ENCODE results near the gene GLI3.

GLI3 gene

GRCh38 chr7:42236976-42237810, at the start of gene GLI3:
TSS of gene GLI3 (minus strand) at chr7:42237209. CDS start at chr7:42223253, 13,956 bp downstream.
- peak in 8 of 14 donors; percentile 6 to 74 (median 58) for DNase-seq

- DNase-seq, result no peak
Measured at GRCh38 chr7:42285383-42285824, 48.4 kb upstream of the GLI3 start.

GRCh38 chr7:42283553-42283952, 46.5 kb upstream of the GLI3 start:
- no peak for DNase-seq

GRCh38 chr7:42278344-42278743, 41.3 kb upstream of the GLI3 start:
- DNase-seq, result no peak

- DNase-seq, result no peak
Measured at GRCh38 chr7:42274053-42274452, 37.0 kb upstream of the GLI3 start.

- DNase-seq, result no peak
Measured at GRCh38 chr7:42272793-42273665, 36.0 kb upstream of the GLI3 start.

- DNase-seq, result no peak
Measured at GRCh38 chr7:42269161-42269560, 32.2 kb upstream of the GLI3 start.

GRCh38 chr7:42264702-42265101, 27.7 kb upstream of the GLI3 start:
- DNase-seq, result no peak

GRCh38 chr7:42263971-42264370, 27.0 kb upstream of the GLI3 start:
- no peak for DNase-seq

- DNase-seq, result peak in 2 of 14 donors; percentile 3 to 6
Measured at GRCh38 chr7:42262964-42263363, 26.0 kb upstream of the GLI3 start.

GRCh38 chr7:42254217-42254616, 17.2 kb upstream of the GLI3 start:
- no peak for DNase-seq

- no peak for DNase-seq
Measured at GRCh38 chr7:42253316-42253715, 16.3 kb upstream of the GLI3 start.

- no peak for DNase-seq
Measured at GRCh38 chr7:42250411-42250810, 13.4 kb upstream of the GLI3 start.

GRCh38 chr7:42248579-42248978, 11.6 kb upstream of the GLI3 start:
- no peak for DNase-seq

GRCh38 chr7:42247301-42247700, 10.3 kb upstream of the GLI3 start:
- DNase-seq, result no peak

GRCh38 chr7:42244828-42245227, 7.8 kb upstream of the GLI3 start:
- no peak for DNase-seq

- DNase-seq, result no peak
Measured at GRCh38 chr7:42242381-42242780, 5.4 kb upstream of the GLI3 start.

- no peak for DNase-seq
Measured at GRCh38 chr7:42241424-42241823, 4.4 kb upstream of the GLI3 start.

GRCh38 chr7:42240416-42240815, 3.4 kb upstream of the GLI3 start:
- DNase-seq, result no peak

GRCh38 chr7:42238709-42239366, 1.8 kb upstream of the GLI3 start:
- peak in 1 of 14 donors; percentile 11 for DNase-seq

GRCh38 chr7:42237811-42238541, 967 bp upstream of the GLI3 start:
- DNase-seq, result peak in 5 of 14 donors; percentile 13 to 74 (median 50)
